Panc1 (cell line): Measurements from ENCODE around the gene LRRC26. TPM values are rescaled to one million over a fixed set of nuclear protein-coding genes. Genes with fewer than 3 reads are reported as not detected.

Experiments
- ATAC-seq: fragments of 200-7000 bp; cut with Tn5 transposase; 2 replicates; pipeline ENCODE4 v1.9.1; 2020; ENCODE audit warnings: mild to moderate bottlenecking, moderate library complexity
- BruUV-seq: library from RNA; stranded (reverse); fragments of 400-500 nt; replicated peaks from 2 replicates; lab custom pipeline; 2021; lab: Mats Ljungman, UMichigan
- CTCF ChIA-PET: fragments of 300-600 bp; sonication (Branson Sonifier 250); formaldehyde crosslinking; loops from one replicate; lab custom pipeline; 2022; ENCODE audit warnings: antibody characterized with exemption; lab: Charles Lee
- POLR2A ChIA-PET: fragments of 300-600 bp; sonication (Branson Sonifier 250); formaldehyde crosslinking; loops from one replicate; lab custom pipeline; 2022; ENCODE audit warnings: antibody characterized with exemption; lab: Charles Lee
- DNase-seq: peaks from one replicate; pipeline ENCODE4 v3.0.0-alpha.2; 2010; ENCODE audit warnings: low read depth, low spot score
- H3K27ac ChIP-seq: 2 replicates; pipeline ENCODE4 v1.5.1; 2011; ENCODE audit warnings: mild to moderate bottlenecking, low read length, inconsistent platforms
- H3K27me3 ChIP-seq: fragments of 200-500 bp; sonication (Bioruptor generic); 2 replicates; pipeline ENCODE4 v1.6.0; 2014; ENCODE audit warnings: low read length, inconsistent platforms; ENCODE audit not compliant: control insufficient read depth, insufficient read depth
- H3K36me3 ChIP-seq: fragments of 200-500 bp; sonication (Bioruptor generic); 2 replicates; pipeline ENCODE4 v1.5.1; 2014; ENCODE audit warnings: inconsistent platforms, mild to moderate bottlenecking, low read length, moderate library complexity; ENCODE audit not compliant: control insufficient read depth, insufficient read depth
- H3K4me1 ChIP-seq: 2 replicates; pipeline ENCODE4 v1.5.1; 2011; ENCODE audit warnings: inconsistent platforms, mild to moderate bottlenecking, low read length, moderate library complexity; ENCODE audit not compliant: control insufficient read depth, insufficient read depth
- H3K4me3 ChIP-seq, 2 experiments: 2 replicates each; pipeline ENCODE4 v1.5.1; 2011 to 2012; ENCODE audit warnings: low read depth in 2 of 2, low read length in 2 of 2, mild to moderate bottlenecking in 2 of 2, inconsistent platforms in 1 of 2, moderate library complexity in 1 of 2
- H3K9me3 ChIP-seq: fragments of 200-500 bp; sonication (Bioruptor generic); 2 replicates; pipeline ENCODE4 v1.5.1; 2014; ENCODE audit warnings: low read depth, mild to moderate bottlenecking, inconsistent platforms, low read length, moderate library complexity; ENCODE audit not compliant: control insufficient read depth, insufficient read depth
- POLR2AphosphoS5 ChIP-seq: IDR thresholded peaks from 2 replicates; pipeline ENCODE4 v1.6.1; 2012; ENCODE audit warnings: mild to moderate bottlenecking, low read depth, low read length, moderate library complexity
- SIN3A ChIP-seq: IDR thresholded peaks from 2 replicates; pipeline ENCODE4 v1.6.1; 2012; ENCODE audit warnings: low read depth, mild to moderate bottlenecking, low read length, moderate library complexity, borderline replicate concordance; ENCODE audit not compliant: insufficient read depth
- TCF7L2 ChIP-seq: IDR thresholded peaks from 2 replicates; pipeline ENCODE4 v1.6.1; 2011; ENCODE audit warnings: mild to moderate bottlenecking, low read depth, low read length, inconsistent platforms
- in situ Hi-C: cut with HindIII; loops from 2 replicates; pipeline ENCODE4 v1.10.0; 2016; ENCODE audit warnings: low sequenced_read_pairs, low pct_unique_long_range_greater_than_20kb
- intact Hi-C: fragments of 100-400 bp; cut with micrococcal nuclease; formaldehyde crosslinking; loops from one replicate; pipeline ENCODE4 v1.10.0; 2022; ENCODE audit not compliant: unreplicated experiment
- total RNA-seq: library from RNA; stranded (reverse); gene quantifications from one replicate; pipeline ENCODE4 v1.2.1, GENCODE V29; 2021; ENCODE audit not compliant: unreplicated experiment
- TF ChIP-seq, protein P1 (sequence below), 2 experiments: IDR thresholded peaks; 2 replicates each; pipeline ENCODE4 v1.6.1; 2011 to 2012; ENCODE audit warnings: low read depth in 2 of 2, control low read depth in 1 of 2, low read length in 1 of 2, mild to moderate bottlenecking in 1 of 2, moderate library complexity in 1 of 2; ENCODE audit not compliant: insufficient read depth in 1 of 2
- TF ChIP-seq, protein P2 (sequence below): fragments of 450-650 bp; IDR thresholded peaks from 2 replicates; pipeline ENCODE4 v1.5.1; 2017; ENCODE audit warnings: mild to moderate bottlenecking

Gene LRRC26
- total RNA-seq, 1 experiment from 2014 or later, result 0.69 TPM

DNA sequence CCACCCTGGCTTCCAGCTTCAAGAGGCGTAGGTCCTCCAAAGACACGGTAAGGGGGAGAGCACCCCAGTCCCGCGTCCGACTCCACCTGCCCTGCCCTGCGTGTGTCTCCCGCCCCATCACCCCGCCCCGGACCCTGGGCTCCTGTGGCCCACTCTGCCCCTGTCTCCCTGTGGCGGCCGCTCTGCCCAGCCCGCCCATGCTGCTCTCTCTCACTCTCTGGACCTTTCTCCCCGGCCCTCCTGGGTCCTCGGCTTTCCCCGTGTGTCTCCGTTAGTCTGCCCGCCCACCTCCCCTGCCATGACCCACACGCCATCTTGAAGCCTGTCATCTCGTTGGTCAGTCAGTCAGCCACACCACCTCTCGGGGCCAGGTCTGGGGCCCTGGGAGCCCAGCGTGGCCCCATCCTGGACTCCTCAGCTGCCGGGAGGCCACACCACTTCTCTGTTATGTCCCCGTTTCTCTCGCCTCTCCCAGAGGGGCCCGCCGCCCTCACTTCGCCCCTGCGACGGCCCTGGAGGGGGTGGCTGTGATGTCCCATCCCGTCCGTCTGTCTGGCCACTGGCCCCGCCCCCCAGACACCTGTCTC, 4.5 kb downstream of the LRRC26 start:
- ATAC-seq (no peak), DNase-seq (no peak)
- intact Hi-C loops, result no loop called here
- in situ Hi-C loops, result no loop called here
- Histone ChIP-seq H3K4me1 (peaks cover 4% of the 10 kb centered on the region), H3K36me3 (no peaks in the 10 kb centered on the region), H3K27me3 (no peaks in the 10 kb centered on the region), H3K9me3 (no peaks in the 10 kb centered on the region), H3K4me3 (no peak overlapping the region), H3K27ac (no peak overlapping the region)
- POLR2A ChIA-PET, result no interaction called here
- CTCF ChIA-PET, result no interaction called here
- TF ChIP-seq, protein P1, sequence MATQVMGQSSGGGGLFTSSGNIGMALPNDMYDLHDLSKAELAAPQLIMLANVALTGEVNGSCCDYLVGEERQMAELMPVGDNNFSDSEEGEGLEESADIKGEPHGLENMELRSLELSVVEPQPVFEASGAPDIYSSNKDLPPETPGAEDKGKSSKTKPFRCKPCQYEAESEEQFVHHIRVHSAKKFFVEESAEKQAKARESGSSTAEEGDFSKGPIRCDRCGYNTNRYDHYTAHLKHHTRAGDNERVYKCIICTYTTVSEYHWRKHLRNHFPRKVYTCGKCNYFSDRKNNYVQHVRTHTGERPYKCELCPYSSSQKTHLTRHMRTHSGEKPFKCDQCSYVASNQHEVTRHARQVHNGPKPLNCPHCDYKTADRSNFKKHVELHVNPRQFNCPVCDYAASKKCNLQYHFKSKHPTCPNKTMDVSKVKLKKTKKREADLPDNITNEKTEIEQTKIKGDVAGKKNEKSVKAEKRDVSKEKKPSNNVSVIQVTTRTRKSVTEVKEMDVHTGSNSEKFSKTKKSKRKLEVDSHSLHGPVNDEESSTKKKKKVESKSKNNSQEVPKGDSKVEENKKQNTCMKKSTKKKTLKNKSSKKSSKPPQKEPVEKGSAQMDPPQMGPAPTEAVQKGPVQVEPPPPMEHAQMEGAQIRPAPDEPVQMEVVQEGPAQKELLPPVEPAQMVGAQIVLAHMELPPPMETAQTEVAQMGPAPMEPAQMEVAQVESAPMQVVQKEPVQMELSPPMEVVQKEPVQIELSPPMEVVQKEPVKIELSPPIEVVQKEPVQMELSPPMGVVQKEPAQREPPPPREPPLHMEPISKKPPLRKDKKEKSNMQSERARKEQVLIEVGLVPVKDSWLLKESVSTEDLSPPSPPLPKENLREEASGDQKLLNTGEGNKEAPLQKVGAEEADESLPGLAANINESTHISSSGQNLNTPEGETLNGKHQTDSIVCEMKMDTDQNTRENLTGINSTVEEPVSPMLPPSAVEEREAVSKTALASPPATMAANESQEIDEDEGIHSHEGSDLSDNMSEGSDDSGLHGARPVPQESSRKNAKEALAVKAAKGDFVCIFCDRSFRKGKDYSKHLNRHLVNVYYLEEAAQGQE (IDR thresholded peaks at IDR 0.05; ENCODE audit: insufficient read depth in 1 of 2, low read depth in 2 of 2, low read length in 1 of 2), result no peak
- TF ChIP-seq SIN3A (no peak), POLR2AphosphoS5 (no peak), TCF7L2 (no peak)
- BruUV-seq, result no TSS peak

DNA sequence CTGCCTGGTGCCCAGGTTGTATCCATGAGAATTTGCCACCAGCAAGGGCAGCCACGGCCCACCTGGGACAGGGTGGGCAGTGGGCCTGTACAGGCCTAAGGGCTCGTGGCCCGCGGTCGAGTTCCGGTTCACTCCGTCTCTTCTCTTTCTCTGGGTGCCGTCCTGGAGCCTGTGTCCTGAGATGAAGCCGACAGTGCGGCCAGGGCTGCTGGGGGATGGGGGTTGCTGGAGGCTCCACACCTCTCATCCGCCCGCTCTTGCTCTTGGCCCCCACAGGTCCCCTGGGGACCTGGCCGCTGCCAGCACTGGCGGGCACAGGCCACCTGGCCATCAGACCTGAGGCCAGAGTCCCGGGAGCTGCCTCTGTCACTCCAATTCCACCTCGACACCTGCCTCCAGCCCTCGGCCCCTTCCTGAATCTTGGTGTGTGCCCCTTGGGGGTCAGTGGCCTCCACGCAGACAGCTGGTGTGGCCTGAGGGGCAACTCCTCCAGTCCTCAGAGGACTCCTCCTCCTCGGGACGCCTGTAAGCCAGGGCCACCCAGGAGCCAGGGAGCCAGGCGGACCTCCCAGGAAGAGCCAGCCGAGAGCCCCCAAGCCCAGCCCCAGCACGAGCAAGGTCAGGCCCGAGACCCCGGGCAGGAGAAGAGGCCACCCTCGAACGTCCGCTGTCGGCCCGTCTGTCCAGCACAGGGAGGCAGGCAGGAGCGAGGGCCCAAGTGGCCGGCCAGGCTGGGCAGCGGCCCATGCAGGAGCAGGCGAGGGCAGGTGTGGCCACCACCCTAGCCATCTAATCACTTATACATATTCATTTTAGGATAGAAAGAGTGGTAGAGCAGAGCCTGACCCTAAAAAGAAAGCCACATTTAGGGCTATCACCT, 5.2 kb downstream of the LRRC26 start:
- Histone ChIP-seq H3K4me1 (0 out of 2 replicates have a peak, but pooled peaks cover 1% of the 10 kb centered on the region), H3K36me3 (no peaks in the 10 kb centered on the region), H3K4me3 (no peak overlapping the region), H3K27me3 (no peaks in the 10 kb centered on the region), H3K27ac (no peak overlapping the region), H3K9me3 (no peaks in the 10 kb centered on the region)
- ATAC-seq (no peak), DNase-seq (no peak)
- TF ChIP-seq SIN3A (no peak), TCF7L2 (no peak)
- TF ChIP-seq, protein P2, sequence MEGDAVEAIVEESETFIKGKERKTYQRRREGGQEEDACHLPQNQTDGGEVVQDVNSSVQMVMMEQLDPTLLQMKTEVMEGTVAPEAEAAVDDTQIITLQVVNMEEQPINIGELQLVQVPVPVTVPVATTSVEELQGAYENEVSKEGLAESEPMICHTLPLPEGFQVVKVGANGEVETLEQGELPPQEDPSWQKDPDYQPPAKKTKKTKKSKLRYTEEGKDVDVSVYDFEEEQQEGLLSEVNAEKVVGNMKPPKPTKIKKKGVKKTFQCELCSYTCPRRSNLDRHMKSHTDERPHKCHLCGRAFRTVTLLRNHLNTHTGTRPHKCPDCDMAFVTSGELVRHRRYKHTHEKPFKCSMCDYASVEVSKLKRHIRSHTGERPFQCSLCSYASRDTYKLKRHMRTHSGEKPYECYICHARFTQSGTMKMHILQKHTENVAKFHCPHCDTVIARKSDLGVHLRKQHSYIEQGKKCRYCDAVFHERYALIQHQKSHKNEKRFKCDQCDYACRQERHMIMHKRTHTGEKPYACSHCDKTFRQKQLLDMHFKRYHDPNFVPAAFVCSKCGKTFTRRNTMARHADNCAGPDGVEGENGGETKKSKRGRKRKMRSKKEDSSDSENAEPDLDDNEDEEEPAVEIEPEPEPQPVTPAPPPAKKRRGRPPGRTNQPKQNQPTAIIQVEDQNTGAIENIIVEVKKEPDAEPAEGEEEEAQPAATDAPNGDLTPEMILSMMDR, result no peak
- BruUV-seq, result no TSS peak
- intact Hi-C loops, result no loop called here
- ChIA-PET CTCF (no interaction called here), POLR2A (no interaction called here)
- in situ Hi-C loops, result no loop called here

DNA sequence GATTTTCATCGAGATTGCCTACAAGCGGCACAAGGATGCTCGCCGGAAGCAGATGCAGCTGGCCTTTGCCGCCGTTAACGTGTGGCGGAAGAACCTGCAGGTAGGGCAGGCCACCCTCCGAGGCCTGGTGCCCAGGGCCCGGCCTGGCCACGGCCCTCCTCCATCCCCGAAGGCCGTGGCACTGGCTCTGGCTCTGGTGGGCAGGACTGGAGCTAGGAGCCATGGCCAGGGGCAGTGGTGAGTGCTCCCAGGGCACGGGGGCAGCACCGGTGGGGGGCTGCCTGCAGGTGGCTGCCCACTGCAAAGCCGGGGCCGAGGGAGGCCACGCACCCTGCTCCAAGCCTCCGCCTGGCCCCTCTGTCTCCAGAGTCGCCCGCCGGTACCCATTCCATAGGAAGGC, 6.0 kb downstream of the LRRC26 start:
- H3K4me3 ChIP-seq, result no peak overlapping the region
- DNase-seq (no peak), ATAC-seq (no peak)
- BruUV-seq, result no TSS peak
- intact Hi-C loops (no loop called here), in situ Hi-C loops (no loop called here)
- 0 out of 2 replicates have a peak, but pooled peaks cover 4% of the 10 kb centered on the region for H3K4me1 ChIP-seq
- ChIA-PET CTCF (no interaction called here), POLR2A (no interaction called here)
- no peak overlapping the region for H3K27ac ChIP-seq
- TF ChIP-seq TCF7L2 (no peak), POLR2AphosphoS5 (no peak), SIN3A (no peak)
- TF ChIP-seq, protein P2, result no peak
- TF ChIP-seq, protein P1 (IDR thresholded peaks at IDR 0.05; ENCODE audit: insufficient read depth in 1 of 2, low read depth in 2 of 2, low read length in 1 of 2), result no peak
- no peaks in the 10 kb centered on the region for H3K9me3 ChIP-seq
- no peaks in the 10 kb centered on the region for H3K36me3 ChIP-seq
- no peaks in the 10 kb centered on the region for H3K27me3 ChIP-seq
